Astrocyte of the spinal cord (primary cell): ENCODE measurements around the gene MRPS10.

ENCODE experiments used
- DNase-seq: peaks from one replicate; pipeline ENCODE4 v3.0.0; 2011; ENCODE audit warnings: low read depth, low spot score
- H3K4me3 ChIP-seq: 2 replicates; pipeline ENCODE4 v1.5.1; 2011; ENCODE audit warnings: low read depth, mild to moderate bottlenecking, low read length, moderate library complexity
- CTCF ChIP-seq: IDR thresholded peaks from 2 replicates; pipeline ENCODE4 v1.5.1; 2012; ENCODE audit warnings: low read depth, mild to moderate bottlenecking, low read length, inconsistent platforms
- in situ Hi-C: cut with HindIII; loops from 2 replicates; pipeline ENCODE4 v1.10.0; 2017; ENCODE audit warnings: low sequenced_read_pairs

MRPS10 gene

DNA sequence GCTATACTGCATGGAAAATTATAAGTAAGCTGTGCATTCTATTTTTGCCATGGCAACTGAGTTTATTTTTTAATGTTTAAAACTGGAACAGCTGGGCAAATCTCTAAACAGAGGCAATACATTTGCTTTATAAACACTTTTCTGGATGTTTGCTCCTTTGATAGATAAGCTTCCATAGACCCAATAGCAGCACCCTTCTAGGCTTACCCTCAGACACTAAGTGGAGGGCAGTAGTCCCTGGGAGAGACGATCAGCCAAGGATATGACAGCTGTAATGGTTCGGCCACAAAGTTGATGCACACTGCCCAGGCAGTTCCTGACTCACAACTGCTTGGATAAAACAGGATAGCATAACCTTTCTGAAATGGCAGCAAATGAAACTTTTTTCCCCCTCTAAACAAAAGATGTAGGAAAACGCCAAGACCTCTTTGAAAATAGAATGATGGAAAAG is 8.5 kb upstream of the MRPS10 start:
- in situ Hi-C loops = no loop called here
- DNase-seq = peak; percentile 71
- H3K4me3 ChIP-seq = no peak overlapping the region
- no peak for TF ChIP-seq CTCF

DNA sequence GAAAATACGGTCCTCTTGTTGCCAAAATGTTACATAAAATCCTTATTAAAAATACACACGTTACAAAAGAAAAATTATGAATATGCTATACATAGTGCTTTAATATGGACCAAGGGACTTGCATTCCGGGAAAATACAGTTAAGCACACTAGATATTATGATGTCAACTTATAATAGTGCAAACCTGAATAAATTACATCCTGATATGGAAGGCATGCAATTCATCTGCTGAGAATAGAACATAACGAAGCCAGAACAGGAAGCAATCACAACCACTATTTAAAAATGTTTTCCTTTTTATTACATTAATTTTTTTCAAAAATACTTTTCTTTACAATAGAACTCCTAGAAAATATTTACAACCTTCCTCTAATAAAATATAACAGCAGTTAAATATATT is 7.8 kb upstream of the MRPS10 start:
- no peak for TF ChIP-seq CTCF
- peak; percentile 11 for DNase-seq
- in situ Hi-C loops = no loop called here
- no peak overlapping the region for H3K4me3 ChIP-seq

- in situ Hi-C loops = no loop called here
- no peak for TF ChIP-seq CTCF
- DNase-seq = no peak
- no peak overlapping the region for H3K4me3 ChIP-seq
These were observed 7.3 kb upstream of the MRPS10 start for GRCh38 chr6:42225029-42225339.

GRCh38 chr6:42224222-42225028 is 6.8 kb upstream of the MRPS10 start:
- peak; percentile 91 for DNase-seq
- in situ Hi-C loops = no loop called here
- TF ChIP-seq CTCF = no peak
- no peak overlapping the region for H3K4me3 ChIP-seq

DNA sequence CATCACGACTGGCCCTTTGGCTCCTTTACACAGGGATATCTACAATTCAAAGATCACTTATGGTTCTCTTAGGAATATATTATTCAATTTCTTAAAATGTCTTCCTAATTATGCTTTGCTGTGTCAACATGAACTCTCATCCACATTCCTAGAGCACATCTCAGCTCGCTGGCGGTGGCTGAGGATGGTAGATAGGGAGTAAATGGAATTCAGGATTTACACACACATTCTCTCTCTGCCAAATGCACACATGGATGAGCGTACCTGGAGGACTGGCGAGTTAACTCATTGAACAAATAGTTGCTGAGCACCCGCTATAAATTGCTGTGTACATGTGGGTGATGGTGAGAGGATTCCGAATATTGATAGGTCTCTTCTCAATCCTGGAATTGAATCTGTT is 4.8 kb upstream of the MRPS10 start:
- no peak overlapping the region for H3K4me3 ChIP-seq
- no peak for DNase-seq
- no peak for TF ChIP-seq CTCF
- in situ Hi-C loops = no loop called here

DNA sequence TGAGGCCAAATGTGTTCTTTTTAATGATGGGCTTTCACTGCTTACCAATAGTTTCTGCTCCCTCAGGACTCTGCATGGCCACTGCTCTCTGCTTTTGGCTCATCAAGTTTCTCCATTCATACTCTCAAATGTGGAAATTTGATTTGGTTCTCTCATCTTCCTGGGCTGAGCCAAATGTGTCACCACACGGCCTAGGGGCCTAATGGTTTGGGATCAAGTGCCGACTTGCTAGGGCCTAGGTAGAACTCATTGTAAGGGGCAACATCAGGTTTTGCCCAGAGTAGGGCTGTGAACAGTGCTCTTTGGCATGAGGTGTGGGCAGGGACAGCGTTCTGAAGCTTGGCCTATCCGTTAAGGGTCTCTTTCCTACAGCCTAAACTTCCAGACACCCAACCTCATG is 3.9 kb upstream of the MRPS10 start:
- in situ Hi-C loops = no loop called here
- DNase-seq = no peak
- no peak overlapping the region for H3K4me3 ChIP-seq
- no peak for TF ChIP-seq CTCF

DNA sequence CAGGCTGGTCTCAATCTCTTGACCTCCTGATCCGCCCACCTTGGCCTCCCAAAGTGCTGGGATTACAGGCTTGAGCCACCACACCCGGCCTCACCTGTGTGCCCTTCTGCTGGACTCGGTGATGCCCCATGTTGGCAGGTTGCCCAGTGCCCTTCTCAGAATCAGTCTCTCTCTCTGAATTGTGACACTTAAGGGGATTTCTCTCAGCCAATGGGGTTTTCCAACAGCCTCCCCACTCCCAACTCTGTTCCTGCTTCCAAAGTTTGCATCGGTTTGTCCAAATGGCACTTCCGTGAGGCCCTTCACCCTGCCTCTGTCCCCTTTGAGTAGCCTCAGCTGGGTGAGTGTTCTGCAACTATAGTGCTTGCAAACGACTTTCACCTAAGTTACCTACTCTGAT is 3.1 kb upstream of the MRPS10 start:
- in situ Hi-C loops = no loop called here
- TF ChIP-seq CTCF = no peak
- no peak for DNase-seq
- H3K4me3 ChIP-seq = no peak overlapping the region
